Adrenal gland (tissue), 5 donors: Measurements from ENCODE around the gene NBEAL2.

Experiments
- CTCF ChIP-seq, 6 experiments: fragments of 450-650 bp in 4 of 6; fragments of 200-600 bp in 2 of 6; sonication (generic) in 1 of 6; IDR thresholded peaks; 1 replicate in 5 of 6; 2 replicates in 1 of 6; pipeline versions ENCODE4 v1.5.1 to v1.8.0; 2016 to 2021; ENCODE audit warnings: antibody characterized with exemption in 6 of 6, mild to moderate bottlenecking in 2 of 6, moderate library complexity in 1 of 6
- POLR2A ChIP-seq, 2 donors: fragments of 450-650 bp; IDR thresholded peaks; one replicate each; pipeline ENCODE4 v1.6.1; 2017; ENCODE audit warnings: antibody characterized with exemption in 2 of 2, mild to moderate bottlenecking in 2 of 2, moderate library complexity in 1 of 2
- donor health status: DM: no; HTN: no; CAD: no.

- TF ChIP-seq CTCF (IDR thresholded peaks at IDR 0.05) (no peak), POLR2A (IDR thresholded peaks at IDR 0.05) (no peak)
These were observed 10.6 kb upstream of the NBEAL2 start for GRCh38 chr3:46968783-46969428.
